Activated CD4-positive, alpha-beta T cell treated with anti-CD3 and anti-CD28 coated beads, Interleukin-2, amount 10 ng/mL, durations not matched to agents 24 days and 14 days (primary cell): ENCODE measurements around the gene VSTM2L. TPM values are rescaled to one million over a fixed set of nuclear protein-coding genes. Genes with fewer than 3 reads are reported as not detected.

Source experiments
- DNase-seq: peaks from one replicate; pipeline ENCODE4 v3.0.0; 2022
- H3K27ac Mint-ChIP-seq: one replicate; pipeline ENCODE4 v1.8.0; 2022; ENCODE audit warnings: mild to moderate bottlenecking, mixed read lengths
- H3K27me3 Mint-ChIP-seq: one replicate; pipeline ENCODE4 v1.8.0; 2022; ENCODE audit warnings: mixed read lengths
- H3K36me3 Mint-ChIP-seq: one replicate; pipeline ENCODE4 v1.8.0; 2022; ENCODE audit warnings: low read depth, mild to moderate bottlenecking, mixed read lengths
- H3K4me1 Mint-ChIP-seq: one replicate; pipeline ENCODE4 v1.8.0; 2021; ENCODE audit warnings: mixed read lengths
- H3K4me3 Mint-ChIP-seq: one replicate; pipeline ENCODE4 v1.8.0; 2022; ENCODE audit warnings: mild to moderate bottlenecking, moderate library complexity, mixed read lengths
- H3K9me3 Mint-ChIP-seq: one replicate; pipeline ENCODE4 v1.8.0; 2021; ENCODE audit warnings: mixed read lengths
- intact Hi-C: fragments of 100-400 bp; cut with micrococcal nuclease; formaldehyde crosslinking; loops from one replicate; pipeline ENCODE4 v1.15.1; 2023
- total RNA-seq: library from RNA; stranded (reverse); gene quantifications from 2 replicates; pipeline ENCODE4 v1.2.3, GENCODE V29; 2022

Gene VSTM2L
- total RNA-seq, 1 donor from 2014 or later: 0.09 TPM

DNA sequence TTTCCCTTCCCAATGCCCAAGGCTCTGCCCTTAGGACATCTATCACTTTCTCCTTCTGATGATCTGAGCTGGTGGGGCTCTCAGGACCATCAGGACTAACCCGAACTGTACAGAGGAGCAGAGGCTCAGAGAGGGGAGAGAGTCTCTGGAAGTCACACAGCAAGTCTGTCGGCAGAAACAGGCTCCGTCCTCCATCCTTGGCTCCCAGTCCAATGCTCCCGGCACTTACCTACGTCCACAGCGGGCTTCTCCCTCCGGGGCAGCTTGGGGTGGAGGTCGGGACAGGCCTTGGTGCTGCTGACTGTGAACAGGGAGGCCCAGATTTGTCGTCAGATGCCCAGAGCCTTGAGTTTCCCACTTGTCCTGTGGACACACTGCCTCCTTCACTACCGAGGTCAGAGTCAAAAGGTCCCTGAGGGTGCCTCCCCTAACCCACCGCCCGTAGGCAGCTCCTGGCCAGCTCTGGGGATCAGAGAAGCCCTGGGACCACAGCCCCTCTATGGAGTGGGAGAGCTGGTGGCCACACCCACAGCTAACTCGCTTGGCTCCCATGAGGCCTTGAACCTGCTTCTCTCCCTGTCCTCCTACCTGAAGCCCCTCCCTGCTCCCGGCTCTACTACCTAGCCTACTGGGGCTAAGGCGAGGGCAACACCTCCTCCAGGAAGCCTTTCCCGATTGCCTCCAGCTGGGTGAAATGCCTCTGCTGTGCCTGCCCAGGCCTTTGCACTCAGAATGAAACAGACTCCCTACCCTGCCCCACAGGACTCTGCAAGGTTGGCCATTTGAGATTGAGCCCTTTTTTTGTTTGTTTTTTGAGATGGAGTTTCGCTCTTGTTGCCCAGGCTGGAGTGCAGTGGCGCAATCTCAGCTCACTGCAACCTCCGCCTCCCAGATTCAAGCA is 22.6 kb downstream of the VSTM2L start:
- Mint-ChIP-seq H3K4me1 (peaks cover 4% of the 10 kb centered on the region), H3K36me3 (no peaks in the 10 kb centered on the region), H3K27me3 (peaks cover 4% of the 10 kb centered on the region), H3K9me3 (no peaks in the 10 kb centered on the region), H3K4me3 (no peak overlapping the region), H3K27ac (no peak overlapping the region)
- no peak for DNase-seq
- intact Hi-C loops: no loop called here

DNA sequence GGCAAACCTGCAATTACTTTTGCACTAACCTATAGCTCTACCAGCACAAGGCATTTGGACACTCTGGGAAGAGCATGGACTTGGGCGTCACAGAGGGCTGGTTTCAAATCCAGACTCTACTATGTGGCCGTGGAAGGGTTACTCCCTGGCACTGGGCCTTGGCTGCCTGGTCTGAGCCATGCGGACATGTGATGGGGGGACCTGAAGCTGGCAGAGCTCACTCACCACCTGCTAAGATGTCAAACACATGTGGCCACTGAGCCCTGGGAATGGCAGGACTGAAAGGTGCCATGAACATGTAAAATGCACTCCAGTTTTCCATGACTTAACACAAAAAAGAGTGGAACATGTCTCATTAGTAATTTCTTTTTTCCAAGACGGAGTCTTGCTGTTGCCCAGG is 23.7 kb downstream of the VSTM2L start:
- no peaks in the 10 kb centered on the region for H3K36me3 Mint-ChIP-seq
- no peaks in the 10 kb centered on the region for H3K9me3 Mint-ChIP-seq
- peaks cover 2% of the 10 kb centered on the region for H3K4me1 Mint-ChIP-seq
- DNase-seq: no peak
- H3K4me3 Mint-ChIP-seq: no peak overlapping the region
- H3K27ac Mint-ChIP-seq: no peak overlapping the region
- peaks cover 3% of the 10 kb centered on the region for H3K27me3 Mint-ChIP-seq
- intact Hi-C loops: no loop called here

DNA sequence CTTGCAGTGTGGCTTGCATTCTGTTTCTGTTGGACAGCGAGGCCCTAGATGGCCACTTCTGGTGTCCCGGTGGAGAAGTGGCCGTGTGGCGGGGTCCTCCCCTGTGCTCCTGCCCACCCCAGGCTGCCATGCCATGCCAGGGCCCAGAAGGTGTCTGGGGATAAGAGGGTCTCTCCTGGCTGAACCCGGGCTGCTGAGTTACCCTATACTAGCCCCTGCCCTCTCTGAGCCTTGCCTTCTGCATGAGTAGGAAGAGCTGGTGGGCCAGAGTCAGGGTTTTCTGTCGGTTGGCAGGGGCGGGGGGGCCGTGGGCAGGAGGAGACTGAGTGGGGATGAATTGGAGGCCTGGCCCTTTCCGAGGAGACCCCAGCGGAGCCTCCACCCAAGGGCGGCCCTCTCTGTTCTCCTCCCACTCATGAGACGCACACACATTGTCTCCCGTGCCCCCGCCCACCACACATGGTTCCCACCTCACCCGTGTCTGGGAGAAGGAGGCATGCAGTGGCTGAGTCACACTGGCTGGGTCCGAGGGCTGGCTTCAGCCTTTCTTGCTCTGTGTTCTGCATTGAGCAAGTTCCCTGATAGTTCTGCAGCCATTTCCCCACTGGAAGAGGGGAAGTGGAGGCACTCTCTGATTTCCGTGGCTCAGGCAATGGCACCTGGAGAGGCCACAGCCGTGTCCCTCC is 24.6 kb downstream of the VSTM2L start:
- Mint-ChIP-seq H3K27me3 (peaks cover 4% of the 10 kb centered on the region), H3K9me3 (no peaks in the 10 kb centered on the region), H3K4me1 (no peaks in the 10 kb centered on the region), H3K4me3 (no peak overlapping the region), H3K36me3 (no peaks in the 10 kb centered on the region), H3K27ac (no peak overlapping the region)
- DNase-seq: no peak
- intact Hi-C loops: no loop called here

DNA sequence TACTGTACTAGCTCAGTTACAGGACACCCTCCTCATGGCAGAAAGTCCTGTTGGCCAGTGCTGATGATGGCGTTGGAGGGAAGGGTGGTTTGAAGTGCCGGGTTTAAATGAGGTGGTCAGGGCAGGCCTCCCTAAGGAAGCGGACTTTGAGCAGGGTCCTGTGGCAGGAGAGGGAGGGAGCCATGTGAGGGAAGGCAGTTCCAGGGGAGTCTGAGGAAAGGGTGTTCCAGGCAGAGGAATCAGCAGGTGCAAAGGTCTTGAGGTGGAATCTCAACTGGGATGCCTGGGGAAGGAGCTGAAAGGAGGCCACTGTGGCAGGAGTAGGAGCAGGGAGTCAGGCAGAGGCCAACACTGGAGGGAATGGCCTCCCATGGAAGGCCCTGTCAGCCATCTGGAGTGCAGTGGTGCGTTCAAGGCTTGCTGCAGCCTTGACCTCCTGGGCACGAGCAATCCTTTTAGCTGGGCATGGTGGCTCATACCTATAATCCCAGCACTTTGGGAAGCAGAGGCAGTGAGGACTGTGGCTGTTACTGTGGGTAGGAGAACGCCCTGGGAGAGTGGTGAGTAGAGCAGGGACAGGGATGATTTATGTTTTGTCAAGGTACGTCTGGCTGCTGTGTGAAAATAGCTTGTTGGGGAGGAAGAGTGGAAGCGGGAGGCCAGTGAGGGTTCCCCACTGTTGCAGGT is 26.2 kb downstream of the VSTM2L start:
- H3K27me3 Mint-ChIP-seq: peaks cover 8% of the 10 kb centered on the region
- intact Hi-C loops: no loop called here

DNA sequence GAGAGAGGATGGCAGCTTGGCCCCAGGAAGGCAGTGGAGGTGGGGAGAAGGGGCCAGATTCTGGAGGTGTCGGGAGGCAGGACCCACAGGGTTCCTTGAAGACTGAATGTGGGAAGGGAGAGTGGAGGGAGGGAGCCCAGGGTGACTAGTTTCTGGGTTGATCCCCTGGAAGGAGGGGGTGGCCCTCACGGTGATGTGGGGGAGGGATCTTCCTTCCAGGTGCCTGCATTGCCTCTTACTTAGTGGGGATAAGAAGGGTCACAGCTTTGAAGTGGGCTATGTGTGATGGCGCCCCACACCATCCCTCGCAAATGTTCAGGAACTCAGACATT is 26.7 kb downstream of the VSTM2L start:
- intact Hi-C loops: no loop called here
- no peaks in the 10 kb centered on the region for H3K9me3 Mint-ChIP-seq
- H3K27me3 Mint-ChIP-seq: peaks cover 8% of the 10 kb centered on the region

More for the DNA sequence above, 26.2 kb downstream of the VSTM2L start:
- Mint-ChIP-seq H3K9me3 (no peaks in the 10 kb centered on the region), H3K36me3 (no peaks in the 10 kb centered on the region), H3K27ac (no peak overlapping the region), H3K4me3 (no peak overlapping the region), H3K4me1 (no peaks in the 10 kb centered on the region)
- DNase-seq: no peak

DNA sequence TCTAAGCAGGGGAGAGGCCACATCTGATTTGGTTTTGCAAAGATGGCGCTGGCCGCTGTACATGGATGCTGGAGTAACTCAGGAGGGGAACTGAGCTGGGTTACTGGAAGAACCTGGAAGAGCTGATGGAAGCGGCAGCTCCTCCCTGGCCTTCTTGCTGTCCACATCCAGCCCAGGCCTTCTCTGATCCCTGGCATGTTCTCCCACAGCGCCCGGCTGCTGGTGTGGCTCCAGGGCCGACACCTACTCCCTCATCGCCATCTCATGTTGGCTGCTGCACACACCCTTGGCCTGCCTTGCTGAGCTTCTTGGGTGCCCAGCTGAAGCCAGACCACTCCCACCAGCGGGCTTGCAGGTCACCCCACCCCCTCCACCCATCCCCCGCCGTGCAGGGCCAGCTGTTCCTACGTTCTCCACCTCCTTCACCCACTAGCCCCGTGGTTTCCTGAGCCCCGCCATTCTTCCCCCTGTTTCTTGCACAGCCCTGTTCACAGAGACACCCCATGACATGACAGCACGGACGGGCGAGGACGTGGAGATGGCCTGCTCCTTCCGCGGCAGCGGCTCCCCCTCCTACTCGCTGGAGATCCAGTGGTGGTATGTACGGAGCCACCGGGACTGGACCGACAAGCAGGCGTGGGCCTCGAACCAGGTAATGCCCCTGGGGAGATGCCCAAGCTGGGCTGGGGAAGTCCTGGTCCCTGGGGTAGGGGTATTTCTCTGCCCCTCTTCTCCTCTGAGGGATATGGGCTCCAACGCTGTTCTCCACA is 28.4 kb downstream of the VSTM2L start:
- Mint-ChIP-seq H3K4me1 (no peaks in the 10 kb centered on the region), H3K36me3 (no peaks in the 10 kb centered on the region), H3K27ac (no peak overlapping the region), H3K9me3 (no peaks in the 10 kb centered on the region), H3K27me3 (peaks cover 8% of the 10 kb centered on the region), H3K4me3 (no peak overlapping the region)
- intact Hi-C loops: no loop called here
- no peak for DNase-seq

More for the DNA sequence above, 26.7 kb downstream of the VSTM2L start:
- H3K27ac Mint-ChIP-seq: no peak overlapping the region
- H3K4me1 Mint-ChIP-seq: no peaks in the 10 kb centered on the region
- no peak overlapping the region for H3K4me3 Mint-ChIP-seq
- H3K36me3 Mint-ChIP-seq: no peaks in the 10 kb centered on the region
- DNase-seq: no peak

DNA sequence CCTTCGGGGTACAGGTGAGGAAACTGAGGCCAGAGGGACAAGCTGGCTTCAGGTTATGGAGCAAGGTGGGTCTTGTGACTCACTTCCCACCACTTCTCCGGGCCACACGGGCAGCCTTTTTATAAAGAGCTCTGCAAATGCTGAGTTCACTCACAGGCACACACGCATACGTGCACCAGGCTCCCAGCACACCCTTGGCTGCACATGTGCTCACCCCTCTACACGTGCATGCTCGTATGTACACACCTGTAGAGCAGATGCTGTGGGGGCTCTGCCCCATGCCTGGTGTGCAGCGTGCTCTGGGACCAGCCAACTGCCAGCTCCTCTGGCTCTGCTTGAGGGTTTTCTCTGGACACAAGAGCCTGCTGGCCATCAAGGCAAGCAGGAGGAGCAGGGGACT is 29.1 kb downstream of the VSTM2L start:
- H3K36me3 Mint-ChIP-seq: no peaks in the 10 kb centered on the region
- H3K9me3 Mint-ChIP-seq: no peaks in the 10 kb centered on the region
- peaks cover 8% of the 10 kb centered on the region for H3K27me3 Mint-ChIP-seq
- H3K27ac Mint-ChIP-seq: no peak overlapping the region
- DNase-seq: no peak
- no peak overlapping the region for H3K4me3 Mint-ChIP-seq
- no peaks in the 10 kb centered on the region for H3K4me1 Mint-ChIP-seq
- intact Hi-C loops: no loop called here

DNA sequence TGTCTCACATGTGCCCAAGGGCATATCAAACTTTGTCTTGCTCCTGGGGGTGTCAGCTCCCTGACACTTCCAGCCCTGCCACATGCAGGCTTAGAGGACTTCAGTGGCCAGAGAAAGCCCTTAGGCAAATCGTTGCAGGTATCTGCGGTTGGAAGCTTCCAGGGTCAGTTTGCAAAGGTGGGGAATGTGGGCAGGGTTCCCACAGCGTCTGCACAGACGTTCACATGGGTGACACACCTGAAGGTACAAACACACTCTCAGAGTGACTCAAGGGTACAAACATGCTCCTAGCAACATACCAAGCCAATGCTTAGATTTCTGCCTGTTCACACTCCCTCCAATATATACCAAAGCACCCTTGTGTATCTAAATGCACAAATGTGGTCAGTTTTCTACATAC is 30.0 kb downstream of the VSTM2L start:
- Mint-ChIP-seq H3K4me1 (no peaks in the 10 kb centered on the region), H3K27me3 (peaks cover 8% of the 10 kb centered on the region), H3K9me3 (no peaks in the 10 kb centered on the region), H3K27ac (no peak overlapping the region), H3K36me3 (no peaks in the 10 kb centered on the region), H3K4me3 (no peak overlapping the region)
- no peak for DNase-seq
- intact Hi-C loops: no loop called here

DNA sequence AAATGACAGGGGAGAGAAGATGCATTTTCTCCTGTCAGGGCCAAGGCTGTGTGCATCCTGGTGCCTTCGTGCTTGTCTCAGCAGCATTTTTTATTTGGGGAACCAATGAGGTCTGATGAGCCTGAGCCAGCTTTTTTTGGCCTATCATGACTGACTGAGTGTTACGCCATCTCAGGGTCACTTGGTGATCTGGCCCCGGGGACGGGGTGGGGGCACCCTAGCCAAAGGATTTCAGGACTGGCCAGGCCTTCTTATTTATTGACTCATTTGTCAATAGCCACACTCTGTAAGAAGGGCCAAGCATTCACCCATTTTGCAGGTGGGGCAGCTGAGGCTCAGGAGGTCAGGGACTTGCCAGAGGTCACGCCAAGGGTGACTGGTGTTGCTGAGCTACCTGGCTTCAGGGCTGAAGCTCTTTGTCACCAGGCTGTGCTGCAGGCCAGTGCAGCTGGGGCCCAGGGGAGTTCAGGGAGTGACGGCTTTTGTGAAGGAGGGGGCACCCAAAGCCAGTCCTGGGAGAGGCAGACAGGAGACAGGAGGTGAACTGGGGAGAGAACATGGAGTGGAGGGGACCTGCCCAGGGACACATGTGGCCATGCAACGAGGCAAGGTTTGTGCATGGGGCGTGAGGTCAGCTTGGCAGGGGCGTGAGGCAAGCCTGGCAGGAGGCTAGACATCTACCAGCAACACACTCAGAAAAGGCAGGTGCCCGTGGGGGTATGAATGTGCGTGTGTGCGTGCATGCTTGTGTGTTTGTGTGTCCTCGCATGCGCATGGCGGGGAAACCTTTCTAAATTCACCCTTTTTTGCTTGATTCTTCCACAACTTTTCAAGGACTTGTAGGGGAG is 31.1 kb downstream of the VSTM2L start:
- no peak overlapping the region for H3K4me3 Mint-ChIP-seq
- intact Hi-C loops: no loop called here
- no peaks in the 10 kb centered on the region for H3K4me1 Mint-ChIP-seq
- peaks cover 8% of the 10 kb centered on the region for H3K27me3 Mint-ChIP-seq
- H3K9me3 Mint-ChIP-seq: no peaks in the 10 kb centered on the region
- no peak for DNase-seq
- no peak overlapping the region for H3K27ac Mint-ChIP-seq
- H3K36me3 Mint-ChIP-seq: no peaks in the 10 kb centered on the region

DNA sequence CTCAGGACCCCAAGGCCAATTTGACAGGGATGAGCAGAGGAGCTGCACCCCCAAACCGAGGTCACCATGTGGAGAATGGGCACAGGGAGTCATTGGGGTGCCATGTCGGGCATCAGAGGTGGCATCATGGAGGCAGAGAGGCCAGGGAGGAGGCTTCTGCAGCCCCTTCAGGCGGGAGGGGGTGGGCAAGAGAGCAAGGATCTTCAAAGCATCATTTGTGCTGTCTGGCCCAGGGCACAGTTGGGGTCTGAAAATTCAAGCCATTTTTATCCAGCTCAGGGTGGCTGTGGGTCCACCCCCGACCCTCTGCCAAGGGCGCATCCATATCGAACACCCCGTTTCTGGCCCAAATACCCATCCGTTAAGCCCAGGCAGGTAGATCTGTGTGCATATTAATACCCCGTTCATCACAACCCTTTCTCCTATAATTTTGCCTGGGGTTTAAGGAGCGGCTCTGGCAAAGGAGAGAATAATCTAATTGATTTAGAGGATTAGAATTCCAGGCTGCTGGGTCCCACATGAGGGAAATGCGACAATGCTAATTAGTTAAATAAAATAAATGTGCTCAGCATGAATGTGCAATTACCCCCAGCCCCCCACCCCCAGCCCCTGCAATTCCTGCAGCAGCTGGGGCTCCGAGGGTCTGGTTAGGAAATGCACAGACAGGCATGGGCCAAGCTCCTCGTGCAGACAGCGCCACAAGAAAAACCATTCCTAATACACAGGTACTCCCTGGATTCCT is 31.9 kb downstream of the VSTM2L start:
- DNase-seq: no peak
- H3K4me3 Mint-ChIP-seq: no peak overlapping the region
- H3K27ac Mint-ChIP-seq: no peak overlapping the region
- peaks cover 6% of the 10 kb centered on the region for H3K27me3 Mint-ChIP-seq
- H3K36me3 Mint-ChIP-seq: no peaks in the 10 kb centered on the region
- no peaks in the 10 kb centered on the region for H3K4me1 Mint-ChIP-seq
- H3K9me3 Mint-ChIP-seq: no peaks in the 10 kb centered on the region
- intact Hi-C loops: no loop called here

DNA sequence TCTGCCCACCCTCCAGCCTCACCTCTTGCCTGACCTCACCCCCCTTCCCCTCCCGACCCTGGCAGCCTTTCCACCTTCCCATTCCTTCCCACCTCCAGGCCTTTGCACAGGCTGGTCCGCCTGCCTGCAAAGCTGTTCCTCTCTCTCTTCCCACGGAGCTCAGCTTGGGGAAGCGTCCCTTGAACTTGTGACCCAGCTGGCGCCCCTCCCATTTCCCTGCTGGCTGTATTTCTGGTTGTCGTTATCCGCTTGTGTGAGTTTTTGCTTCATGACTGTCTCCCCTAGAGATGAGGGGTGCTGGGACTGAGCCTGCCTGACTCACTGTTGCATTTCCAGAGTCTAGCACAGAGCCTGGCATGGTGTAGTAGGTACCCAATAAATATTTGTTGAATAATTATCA is 32.5 kb downstream of the VSTM2L start:
- Mint-ChIP-seq H3K36me3 (no peaks in the 10 kb centered on the region), H3K27me3 (peaks cover 6% of the 10 kb centered on the region), H3K27ac (no peak overlapping the region), H3K9me3 (no peaks in the 10 kb centered on the region), H3K4me3 (no peak overlapping the region), H3K4me1 (no peaks in the 10 kb centered on the region)
- no peak for DNase-seq
- intact Hi-C loops: no loop called here

DNA sequence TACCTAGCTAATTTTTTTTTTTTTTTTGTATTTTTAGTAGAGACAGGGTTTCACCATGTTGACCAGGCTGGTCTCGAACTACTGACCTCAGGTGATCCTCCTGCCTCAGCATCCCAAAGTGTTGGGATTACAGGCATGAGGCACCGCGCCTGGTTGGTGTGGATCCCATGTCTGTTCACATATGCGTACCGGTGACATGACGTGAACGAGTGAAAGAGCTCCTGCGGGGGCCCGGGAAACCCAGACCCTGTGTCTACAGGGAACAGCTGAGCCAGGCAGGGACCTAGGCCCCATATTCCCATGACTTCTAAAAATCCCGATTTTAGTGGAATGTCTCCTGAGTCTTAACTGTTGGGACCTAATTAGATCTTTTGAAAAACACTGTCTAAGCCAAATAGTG is 33.1 kb downstream of the VSTM2L start:
- Mint-ChIP-seq H3K36me3 (no peaks in the 10 kb centered on the region), H3K27ac (no peak overlapping the region), H3K4me1 (no peaks in the 10 kb centered on the region), H3K4me3 (no peak overlapping the region), H3K9me3 (no peaks in the 10 kb centered on the region), H3K27me3 (peaks cover 6% of the 10 kb centered on the region)
- intact Hi-C loops: no loop called here
- no peak for DNase-seq
